ENCODE data around the gene TAOK3. TPM values are rescaled to one million over a fixed set of nuclear protein-coding genes. Genes with fewer than 3 reads are reported as not detected.

TAOK3 gene
- total and polyA plus RNA-seq, 2 of the 4 experiments (the other 2 are of a cell fraction) = 26.3 to 54.5 TPM

- Histone ChIP-seq H4K8ac (ENCODE audit: low read depth in 2 of 2, low read length in 2 of 2) (peak within 1 kb of the TSS; percentile 31 to 41; a peak in 2 of 4 replicates), H2BK120ac (ENCODE audit: low read depth, low read length) (peak within 1 kb of the TSS; percentile 16), H3K56ac (ENCODE audit: extremely low read depth, insufficient read depth, low read length) (peak within 1 kb of the TSS; percentile 36), H3K23ac (ENCODE audit: low read depth, low read length) (peak within 1 kb of the TSS; percentile 44), H3K27ac (ENCODE audit: insufficient read depth, low read length) (peak within 1 kb of the TSS; percentile 68), H2BK5ac (ENCODE audit: low read depth, low read length, poor library complexity, severe bottlenecking) (peak within 1 kb of the TSS; percentile 3), H2AK9ac (replicated peaks; ENCODE audit: low read depth, low read length, poor library complexity) (peak within 1 kb of the TSS; percentile 58), H3K4me3 (ENCODE audit: insufficient read depth, low read depth, low read length) (peak within 1 kb of the TSS; percentile 69), H3K4ac (ENCODE audit: low read depth, low read length) (peak within 1 kb of the TSS; percentile 73), H3K4me1 (ENCODE audit: control insufficient read depth, insufficient read depth, low read length) (0 out of 2 replicates have a peak, but pooled peaks cover 2% of the 10 kb centered on the region), H2BK20ac (ENCODE audit: low read depth, low read length) (no peak within 1 kb of the TSS), H3K18ac (ENCODE audit: low read depth, low read length) (0 out of 2 replicates have a peak within 1 kb of the TSS, but pooled peaks have one; percentile 1), H3K79me1 (ENCODE audit: low read depth in 1 of 2, low read length in 2 of 2) (peaks cover 0 to 12% of the 10 kb centered on the region in 2 experiments; a peak in 1 of 4 replicates), H3K9ac (ENCODE audit: low read depth, low read length) (peak within 1 kb of the TSS; percentile 69), H2BK15ac (ENCODE audit: low read depth, low read length) (no peak within 1 kb of the TSS), H3K14ac (replicated peaks; ENCODE audit: low read depth, low read length) (peak within 1 kb of the TSS; percentile 50), H2AFZ (replicated peaks; ENCODE audit: low read length, poor library complexity) (peak within 1 kb of the TSS; percentile 98), H3K9me1 (ENCODE audit: insufficient read depth, low read length) (no peaks in the 10 kb centered on the region), H4K20me1 (ENCODE audit: insufficient read depth, low read length) (no peaks in the 10 kb centered on the region), H3K4me2 (ENCODE audit: low read depth, low read length) (peak within 1 kb of the TSS; percentile 93), H2AK5ac (ENCODE audit: low read depth, low read length) (peak within 1 kb of the TSS; percentile 43; the same call in 1 of the 2 replicates), H3K27me3 (ENCODE audit: control insufficient read depth, insufficient read depth, low read length) (no peaks in the 10 kb centered on the region), H3K9me3 (ENCODE audit: control insufficient read depth, insufficient read depth, low read length) (no peaks in the 10 kb centered on the region), H3K36me3 (ENCODE audit: control insufficient read depth, insufficient read depth, low read length) (no peaks in the 10 kb centered on the region), H4K5ac (ENCODE audit: low read depth, low read length) (no peak within 1 kb of the TSS), H4K91ac (ENCODE audit: insufficient read depth, low read depth, low read length) (peak within 1 kb of the TSS; percentile 2; the same call in 1 of the 2 replicates)
- WGBS, 2 experiments (ENCODE audit: extremely low coverage in 2 of 2, insufficient read length in 1 of 2) = 0% methylated on average over 29 of the region's 75 CpGs; no CpG with 5 or more reads in 1 of the 2 experiments
- no peak for TF ChIP-seq FOS (IDR thresholded peaks at IDR 0.05; ENCODE audit: low read depth, low read length)
- peak; percentile 28; the same call in 1 of the 2 replicates for TF ChIP-seq MAZ (IDR thresholded peaks at IDR 0.05; ENCODE audit: borderline replicate concordance, low read depth, low read length)
- dilution Hi-C loops (cut with HindIII; ENCODE audit: low sequenced_read_pairs, unreplicated experiment) = no loop called here
- ATAC-seq (ENCODE audit: low read depth) (peak; percentile 94), DNase-seq (peak; percentile 53)
- in situ Hi-C loops (cut with MboI; ENCODE audit: low sequenced_read_pairs) = no loop called here
- ChIA-PET POLR2A (ENCODE audit: unreplicated experiment) (interaction anchor here (0.7 kb wide), 1 partner anchor 11 kb away, joined by 12 read pairs; no protein-coding TSS in a partner anchor), CTCF (interaction anchor here (0.6 to 1.7 kb wide), 3 partner anchors 18 to 1688 kb away, joined by 3 to 4 read pairs (median 4); no protein-coding TSS in a partner anchor)
- BruUV-seq (replicated peaks) = no TSS peak
- intact Hi-C loops (cut with micrococcal nuclease) = loop anchor here (5.0 kb wide), 1 partner anchor 226 kb away; no protein-coding TSS in a partner anchor
Observed at GRCh38 chr12:118103601-118104382, 268.9 kb downstream of the TAOK3 start, which contains the start of gene VSIG10. TSS of gene VSIG10 (minus strand) at chr12:118104011. CDS start at chr12:118103671, 340 bp downstream.
